HepG2 (cell line): ENCODE results near the gene MYEOV. TPM values are rescaled to one million over a fixed set of nuclear protein-coding genes. Genes with fewer than 3 reads are reported as not detected.

ENCODE experiments used
- ATAC-seq: fragments of 200-7000 bp; cut with Tn5 transposase; 3 replicates; pipeline ENCODE4 v1.9.1; 2020; ENCODE audit warnings: mild to moderate bottlenecking, moderate library complexity
- BruUV-seq: library from RNA; stranded (reverse); fragments of 400-500 nt; replicated peaks from 2 replicates; lab custom pipeline; 2021; lab: Mats Ljungman, UMichigan
- CTCF ChIA-PET: fragments of 300-600 bp; formaldehyde crosslinking; extraction: SDS; loops from one replicate; lab custom pipeline; 2021; ENCODE audit warnings: low total read pairs, inconsistent platforms, low intra/inter-chr PET ratio; lab: Yijun Ruan, JAX
- POLR2A ChIA-PET: fragments of 350-600 bp; sonication (Branson Sonifier 250); formaldehyde crosslinking; loops from one replicate; lab custom pipeline; 2020; ENCODE audit warnings: antibody characterized with exemption, inconsistent platforms; lab: Yijun Ruan, JAX
- DNase-seq: peaks from one replicate; pipeline ENCODE4 v3.0.0-alpha.2; 2015; ENCODE audit warnings: low spot score
- FAIRE-seq: peaks from 3 replicates; lab custom pipeline; 2011; peaks lifted over from hg19 to GRCh38; lab: Jason Lieb, UNC
- H2AFZ ChIP-seq: one replicate; pipeline ENCODE4 v1.6.1; 2011; ENCODE audit warnings: low read length, inconsistent platforms
- H3K27ac ChIP-seq: fragments of 300-600 bp; 3 replicates; pipeline ENCODE4 v1.8.0; 2011; ENCODE audit warnings: mixed run types, mild to moderate bottlenecking, mixed read lengths, low read length, inconsistent platforms; ENCODE audit not compliant: insufficient read depth; ENCODE audit errors: extremely low read length
- H3K27me3 ChIP-seq, 2 experiments: fragments of 200-600 bp in 1 of 2; 2 replicates in 1 of 2; 3 replicates in 1 of 2; pipeline versions ENCODE4 v1.6.0 to v1.8.0; 2011; ENCODE audit warnings: low read length in 2 of 2, mild to moderate bottlenecking in 2 of 2, moderate library complexity in 2 of 2, inconsistent platforms in 1 of 2; ENCODE audit not compliant: insufficient read depth in 2 of 2, control insufficient read depth in 1 of 2
- H3K36me3 ChIP-seq, 2 experiments: fragments of 200-600 bp in 1 of 2; replicated peaks in 1 of 2; 2 replicates in 1 of 2; 3 replicates in 1 of 2; pipeline versions ENCODE4 v1.5.1 to v1.8.0; 2011; ENCODE audit warnings: low read length in 2 of 2, inconsistent platforms in 1 of 2; ENCODE audit not compliant: insufficient read depth in 2 of 2, control insufficient read depth in 1 of 2
- H3K4me1 ChIP-seq: 2 replicates; pipeline ENCODE4 v1.5.1; 2012; ENCODE audit warnings: low read length, inconsistent platforms; ENCODE audit not compliant: insufficient read depth
- H3K4me2 ChIP-seq: 2 replicates; pipeline ENCODE4 v1.6.0; 2011; ENCODE audit warnings: low read depth, low read length, inconsistent platforms
- H3K4me3 ChIP-seq, 3 experiments: fragments of 200-600 bp in 1 of 3; sonication (generic), shearing (Covaris generic) in 1 of 3; replicated peaks in 1 of 3; 2 replicates each; pipeline ENCODE4 v1.5.1; 2011 to 2016; ENCODE audit warnings: low read length in 3 of 3, inconsistent platforms in 2 of 3, low read depth in 2 of 3, mild to moderate bottlenecking in 2 of 3, control low read depth in 1 of 3, mixed read lengths in 1 of 3; ENCODE audit not compliant: insufficient read depth in 1 of 3
- H3K79me2 ChIP-seq: one replicate; pipeline ENCODE4 v1.6.1; 2011; ENCODE audit warnings: low read length, inconsistent platforms; ENCODE audit not compliant: insufficient read depth
- H3K9ac ChIP-seq: 2 replicates; pipeline ENCODE4 v1.6.0; 2011; ENCODE audit warnings: mild to moderate bottlenecking, low read depth, low read length, inconsistent platforms; ENCODE audit not compliant: insufficient read depth
- H3K9me3 ChIP-seq: 2 replicates; pipeline ENCODE4 v1.5.1; 2012; ENCODE audit warnings: mild to moderate bottlenecking, low read length
- H4K20me1 ChIP-seq: 2 replicates; pipeline ENCODE4 v1.6.0; 2011; ENCODE audit warnings: inconsistent platforms, mild to moderate bottlenecking, low read length, moderate library complexity; ENCODE audit not compliant: insufficient read depth
- NAIF1 ChIP-seq: sonication (generic); formaldehyde crosslinking; IDR thresholded peaks from 2 replicates; pipeline ENCODE4 v1.5.0; 2020; ENCODE audit warnings: mild to moderate bottlenecking, missing genetic modification reagents, borderline replicate concordance
- SNAPC4 ChIP-seq: sonication (generic); formaldehyde crosslinking; IDR thresholded peaks from 2 replicates; pipeline ENCODE4 v1.4.0; 2020; ENCODE audit warnings: mild to moderate bottlenecking, missing genetic modification reagents
- ZNF607 ChIP-seq: sonication (generic); formaldehyde crosslinking; IDR thresholded peaks from 2 replicates; pipeline ENCODE4 v1.5.1; 2020; ENCODE audit warnings: missing genetic modification reagents, mild to moderate bottlenecking, borderline replicate concordance
- ZNF747 ChIP-seq: sonication (generic); formaldehyde crosslinking; IDR thresholded peaks from 2 replicates; pipeline ENCODE4 v1.8.1; 2023; ENCODE audit warnings: missing genetic modification reagents, mild to moderate bottlenecking, borderline replicate concordance
- ZSCAN25 ChIP-seq: sonication (generic); formaldehyde crosslinking; IDR thresholded peaks from 2 replicates; pipeline ENCODE4 v1.8.0; 2022; ENCODE audit warnings: mild to moderate bottlenecking, missing genetic modification reagents
- ZSCAN29 ChIP-seq: sonication (generic); formaldehyde crosslinking; conservative IDR thresholded peaks from 2 replicates; pipeline ENCODE4 v1.4.0; 2020; ENCODE audit warnings: mild to moderate bottlenecking, missing genetic modification reagents
- WGBS: methylation state at CpG from one replicate; pipeline ENCODE4 v1.1.6; 2017; ENCODE audit warnings: low lambda C conversion rate; 5-methylcytosine and 5-hydroxymethylcytosine counted together
- in situ Hi-C: cut with HindIII; loops from 2 replicates; pipeline ENCODE4 v1.10.0; 2017; ENCODE audit warnings: low pct_unique_long_range_greater_than_20kb; ENCODE audit not compliant: extremely low pct_ligation_motif_present
- intact Hi-C: fragments of 100-400 bp; cut with micrococcal nuclease; formaldehyde crosslinking; loops from one replicate; pipeline ENCODE4 v1.10.0; 2022; ENCODE audit not compliant: unreplicated experiment
- polyA plus RNA-seq, 8 experiments: library from polyadenylated mRNA; depleted of rRNA in 3 of 8; stranded (reverse) in 7 of 8; unstranded in 1 of 8; fragments of >200 nt; fragmentation: Illumina TruSeq in 4 of 8; extraction: Trizol in 4 of 8; gene quantifications; 2 replicates each; pipeline versions ENCODE4 v1.2.1 to v1.2.3, GENCODE V29; 2011 to 2016; ENCODE audit warnings: low read depth in 4 of 8, missing spikeins in 1 of 8, mixed read lengths in 1 of 8; ENCODE audit not compliant: insufficient read depth in 1 of 8
- total RNA-seq, 5 experiments: library from RNA; depleted of rRNA; stranded (reverse); fragments of >200 nt; fragmentation: Illumina TruSeq; extraction: Trizol; gene quantifications; 2 replicates each; pipeline ENCODE4 v1.2.3, GENCODE V29; 2016; ENCODE audit warnings: low read depth in 1 of 5
- TF ChIP-seq, protein P1 (sequence below): sonication (generic); formaldehyde crosslinking; IDR thresholded peaks from 2 replicates; pipeline ENCODE4 v1.4.0; 2020; ENCODE audit warnings: missing genetic modification reagents, mild to moderate bottlenecking, borderline replicate concordance
- TF ChIP-seq, protein P2 (sequence below): sonication (generic); formaldehyde crosslinking; IDR thresholded peaks from 2 replicates; pipeline ENCODE4 v1.9.0; 2022; ENCODE audit warnings: missing genetic modification reagents, mild to moderate bottlenecking, borderline replicate concordance
- TF ChIP-seq, protein P3 (sequence below): IDR thresholded peaks from 2 replicates; pipeline ENCODE4 v1.6.1; 2012; ENCODE audit warnings: low read depth, low read length, improper control_type of control experiment
- TF ChIP-seq, protein P4 (sequence below): sonication (generic); formaldehyde crosslinking; IDR thresholded peaks from 2 replicates; pipeline ENCODE4 v1.8.1; 2023; ENCODE audit warnings: missing genetic modification reagents, inconsistent platforms, borderline replicate concordance

Gene MYEOV
- total and polyA plus RNA-seq, 2 of the 13 experiments (the other 11 are each of a cell fraction or from before 2014, with no cell fraction given) = 0.33 to 1.8 TPM

DNA sequence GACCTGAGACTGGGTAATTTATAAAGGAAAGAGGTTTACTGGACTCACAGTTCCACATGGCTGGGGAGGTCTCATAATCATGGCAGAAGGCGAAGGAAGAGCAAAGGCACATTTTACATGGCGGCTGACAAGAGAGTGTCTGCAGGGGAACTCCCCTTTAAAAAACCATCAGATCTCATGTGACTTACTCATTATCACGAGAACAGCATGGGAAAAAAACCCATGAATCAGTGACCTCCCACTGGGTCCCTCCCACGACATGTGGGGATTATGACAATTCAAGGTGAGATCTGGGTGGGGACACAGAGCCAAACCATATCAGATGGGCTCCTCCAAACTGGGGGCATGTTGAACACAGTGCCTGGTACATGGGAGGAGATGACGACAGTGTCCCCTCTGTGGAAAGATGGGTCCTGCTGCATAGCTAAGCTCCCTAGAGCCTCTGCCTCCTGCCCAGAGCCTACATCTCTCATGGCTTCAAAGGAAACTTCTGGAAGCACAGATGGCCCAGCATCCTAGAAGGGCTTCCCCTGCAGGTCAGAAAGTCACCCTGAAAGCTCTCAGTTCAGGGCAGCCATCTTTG lies 46.1 kb downstream of the MYEOV start:
- H4K20me1 ChIP-seq = no peaks in the 10 kb centered on the region
- no peak for ATAC-seq
- H3K27me3 ChIP-seq = peaks cover 0 to 8% of the 10 kb centered on the region in 2 experiments; a peak in 1 of 5 replicates
- H3K4me2 ChIP-seq = no peak overlapping the region
- WGBS = 56% methylated on average over 5 of the region's 5 CpGs
- CTCF ChIA-PET = no interaction called here
- intact Hi-C loops = no loop called here
- no peak overlapping the region for H3K27ac ChIP-seq
- DNase-seq = no peak
- H3K36me3 ChIP-seq = no peaks in the 10 kb centered on the region
- no peak overlapping the region for H2AFZ ChIP-seq
- FAIRE-seq = no peak
- H3K9ac ChIP-seq = no peak overlapping the region
- H3K79me2 ChIP-seq = no peaks in the 10 kb centered on the region
- no TSS peak for BruUV-seq
- H3K9me3 ChIP-seq = no peaks in the 10 kb centered on the region
- peaks cover 11% of the 10 kb centered on the region for H3K4me1 ChIP-seq
- POLR2A ChIA-PET = no interaction called here
- in situ Hi-C loops = no loop called here
- H3K4me3 ChIP-seq = no peak overlapping the region
- TF ChIP-seq, protein P1, sequence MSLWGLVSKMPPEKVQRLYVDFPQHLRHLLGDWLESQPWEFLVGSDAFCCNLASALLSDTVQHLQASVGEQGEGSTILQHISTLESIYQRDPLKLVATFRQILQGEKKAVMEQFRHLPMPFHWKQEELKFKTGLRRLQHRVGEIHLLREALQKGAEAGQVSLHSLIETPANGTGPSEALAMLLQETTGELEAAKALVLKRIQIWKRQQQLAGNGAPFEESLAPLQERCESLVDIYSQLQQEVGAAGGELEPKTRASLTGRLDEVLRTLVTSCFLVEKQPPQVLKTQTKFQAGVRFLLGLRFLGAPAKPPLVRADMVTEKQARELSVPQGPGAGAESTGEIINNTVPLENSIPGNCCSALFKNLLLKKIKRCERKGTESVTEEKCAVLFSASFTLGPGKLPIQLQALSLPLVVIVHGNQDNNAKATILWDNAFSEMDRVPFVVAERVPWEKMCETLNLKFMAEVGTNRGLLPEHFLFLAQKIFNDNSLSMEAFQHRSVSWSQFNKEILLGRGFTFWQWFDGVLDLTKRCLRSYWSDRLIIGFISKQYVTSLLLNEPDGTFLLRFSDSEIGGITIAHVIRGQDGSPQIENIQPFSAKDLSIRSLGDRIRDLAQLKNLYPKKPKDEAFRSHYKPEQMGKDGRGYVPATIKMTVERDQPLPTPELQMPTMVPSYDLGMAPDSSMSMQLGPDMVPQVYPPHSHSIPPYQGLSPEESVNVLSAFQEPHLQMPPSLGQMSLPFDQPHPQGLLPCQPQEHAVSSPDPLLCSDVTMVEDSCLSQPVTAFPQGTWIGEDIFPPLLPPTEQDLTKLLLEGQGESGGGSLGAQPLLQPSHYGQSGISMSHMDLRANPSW (CRISPR knock-in tag) = no peak
- TF ChIP-seq, protein P2, sequence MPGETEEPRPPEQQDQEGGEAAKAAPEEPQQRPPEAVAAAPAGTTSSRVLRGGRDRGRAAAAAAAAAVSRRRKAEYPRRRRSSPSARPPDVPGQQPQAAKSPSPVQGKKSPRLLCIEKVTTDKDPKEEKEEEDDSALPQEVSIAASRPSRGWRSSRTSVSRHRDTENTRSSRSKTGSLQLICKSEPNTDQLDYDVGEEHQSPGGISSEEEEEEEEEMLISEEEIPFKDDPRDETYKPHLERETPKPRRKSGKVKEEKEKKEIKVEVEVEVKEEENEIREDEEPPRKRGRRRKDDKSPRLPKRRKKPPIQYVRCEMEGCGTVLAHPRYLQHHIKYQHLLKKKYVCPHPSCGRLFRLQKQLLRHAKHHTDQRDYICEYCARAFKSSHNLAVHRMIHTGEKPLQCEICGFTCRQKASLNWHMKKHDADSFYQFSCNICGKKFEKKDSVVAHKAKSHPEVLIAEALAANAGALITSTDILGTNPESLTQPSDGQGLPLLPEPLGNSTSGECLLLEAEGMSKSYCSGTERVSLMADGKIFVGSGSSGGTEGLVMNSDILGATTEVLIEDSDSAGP = no peak
- TF ChIP-seq ZNF607 (CRISPR knock-in tag) (no peak), ZSCAN29 (CRISPR knock-in tag) (no peak), SNAPC4 (CRISPR knock-in tag) (no peak), ZSCAN25 (CRISPR knock-in tag) (no peak), ZNF747 (CRISPR knock-in tag) (no peak), NAIF1 (no peak)
- TF ChIP-seq, protein P3, sequence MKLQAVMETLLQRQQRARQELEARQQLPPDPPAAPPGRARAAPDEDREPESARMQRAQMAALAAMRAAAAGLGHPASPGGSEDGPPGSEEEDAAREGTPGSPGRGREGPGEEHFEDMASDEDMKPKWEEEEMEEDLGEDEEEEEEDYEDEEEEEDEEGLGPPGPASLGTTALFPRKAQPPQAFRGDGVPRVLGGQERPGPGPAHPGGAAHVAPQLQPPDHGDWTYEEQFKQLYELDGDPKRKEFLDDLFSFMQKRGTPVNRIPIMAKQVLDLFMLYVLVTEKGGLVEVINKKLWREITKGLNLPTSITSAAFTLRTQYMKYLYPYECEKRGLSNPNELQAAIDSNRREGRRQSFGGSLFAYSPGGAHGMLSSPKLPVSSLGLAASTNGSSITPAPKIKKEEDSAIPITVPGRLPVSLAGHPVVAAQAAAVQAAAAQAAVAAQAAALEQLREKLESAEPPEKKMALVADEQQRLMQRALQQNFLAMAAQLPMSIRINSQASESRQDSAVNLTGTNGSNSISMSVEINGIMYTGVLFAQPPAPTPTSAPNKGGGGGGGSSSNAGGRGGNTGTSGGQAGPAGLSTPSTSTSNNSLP = no peak
- TF ChIP-seq, protein P4, sequence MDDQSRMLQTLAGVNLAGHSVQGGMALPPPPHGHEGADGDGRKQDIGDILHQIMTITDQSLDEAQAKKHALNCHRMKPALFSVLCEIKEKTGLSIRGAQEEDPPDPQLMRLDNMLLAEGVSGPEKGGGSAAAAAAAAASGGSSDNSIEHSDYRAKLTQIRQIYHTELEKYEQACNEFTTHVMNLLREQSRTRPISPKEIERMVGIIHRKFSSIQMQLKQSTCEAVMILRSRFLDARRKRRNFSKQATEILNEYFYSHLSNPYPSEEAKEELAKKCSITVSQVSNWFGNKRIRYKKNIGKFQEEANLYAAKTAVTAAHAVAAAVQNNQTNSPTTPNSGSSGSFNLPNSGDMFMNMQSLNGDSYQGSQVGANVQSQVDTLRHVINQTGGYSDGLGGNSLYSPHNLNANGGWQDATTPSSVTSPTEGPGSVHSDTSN (CRISPR knock-in tag) = no peak
